ENCODE results near the gene SCN3A.

Gene SCN3A

DNA sequence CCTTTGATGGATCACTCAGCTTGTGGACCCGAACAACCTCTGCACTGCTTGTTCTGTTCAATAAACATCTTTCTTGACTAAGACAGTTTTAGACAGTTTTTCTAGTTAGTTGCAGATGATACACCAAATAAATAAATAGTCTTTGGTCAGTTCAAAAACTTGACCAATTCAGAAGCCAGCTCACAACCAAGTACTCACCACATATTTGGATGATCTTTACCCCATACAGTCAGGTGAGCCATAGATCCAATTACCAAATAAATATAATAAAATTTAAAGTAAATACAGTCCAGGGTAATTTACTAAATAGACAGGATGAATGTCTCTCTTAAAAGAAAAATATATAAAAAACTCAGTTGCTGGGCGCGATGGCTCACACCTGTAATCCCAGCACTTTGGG is 18.2 kb downstream of the SCN3A start:
- no peak for DNase-seq (ENCODE audit: low read depth)
- no peak overlapping the region for H3K4me3 ChIP-seq (ENCODE audit: low read length)
- H3K36me3 ChIP-seq (ENCODE audit: control insufficient read depth, insufficient read depth, low read length, severe bottlenecking), result no peaks in the 10 kb centered on the region
- no peak overlapping the region for H3K9ac ChIP-seq (ENCODE audit: low read length)
- H3K4me1 ChIP-seq (ENCODE audit: control insufficient read depth, insufficient read depth, low read length), result no peaks in the 10 kb centered on the region
- H3K9me3 ChIP-seq (ENCODE audit: control insufficient read depth, low read length), result no peaks in the 10 kb centered on the region
- H3K27me3 ChIP-seq (replicated peaks; ENCODE audit: control insufficient read depth, insufficient read depth, low read length), result no peaks in the 10 kb centered on the region

DNA sequence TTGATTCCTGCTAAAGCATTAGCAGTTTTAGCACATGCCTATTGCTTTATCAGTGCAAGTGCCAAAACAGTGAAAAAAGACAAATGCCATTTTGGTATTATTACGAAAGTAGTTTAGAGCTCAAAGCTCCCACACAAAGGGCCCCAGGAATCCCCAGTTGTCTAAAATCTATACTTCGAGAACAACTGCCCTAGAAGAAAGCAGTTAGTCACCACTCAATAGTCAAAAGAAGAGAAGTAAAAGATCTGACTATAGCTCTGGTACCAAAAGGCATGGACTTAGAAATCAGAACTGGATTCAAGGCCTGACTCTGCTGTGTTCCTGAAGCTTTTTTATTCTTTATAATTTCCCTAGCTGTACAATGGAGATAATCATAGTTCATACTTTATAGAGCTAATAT is 21.8 kb downstream of the SCN3A start:
- no peak overlapping the region for H3K9ac ChIP-seq (ENCODE audit: low read length)
- no peaks in the 10 kb centered on the region for H3K9me3 ChIP-seq (ENCODE audit: control insufficient read depth, low read length)
- no peak overlapping the region for H3K4me3 ChIP-seq (ENCODE audit: low read length)
- H3K4me1 ChIP-seq (ENCODE audit: control insufficient read depth, insufficient read depth, low read length), result no peaks in the 10 kb centered on the region
- no peaks in the 10 kb centered on the region for H3K36me3 ChIP-seq (ENCODE audit: control insufficient read depth, insufficient read depth, low read length, severe bottlenecking)
- no peak for DNase-seq (ENCODE audit: low read depth)
- H3K27me3 ChIP-seq (replicated peaks; ENCODE audit: control insufficient read depth, insufficient read depth, low read length), result no peaks in the 10 kb centered on the region

DNA sequence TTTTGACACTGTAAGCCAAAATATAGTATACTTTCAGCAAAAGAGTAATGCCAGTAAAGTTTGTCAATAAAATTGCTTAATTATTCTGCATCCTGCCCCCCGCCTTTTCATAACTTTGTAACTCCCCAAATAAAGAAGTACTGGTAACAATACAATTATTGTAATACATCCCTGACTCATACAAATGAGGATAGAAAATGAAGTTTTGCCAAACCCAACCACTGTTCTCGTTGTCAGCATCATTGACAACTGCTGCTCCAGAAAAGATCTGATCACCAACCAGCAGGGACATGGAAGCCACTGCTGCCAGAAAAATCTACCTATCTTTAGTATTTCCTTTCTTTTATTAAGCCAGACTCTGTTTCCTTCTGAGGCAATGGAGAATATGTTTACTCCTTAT is 27.1 kb downstream of the SCN3A start:
- no peak for DNase-seq (ENCODE audit: low read depth)
- Histone ChIP-seq H3K4me1 (ENCODE audit: control insufficient read depth, insufficient read depth, low read length) (no peaks in the 10 kb centered on the region), H3K4me3 (ENCODE audit: low read length) (no peak overlapping the region), H3K9ac (ENCODE audit: low read length) (no peak overlapping the region), H3K27me3 (replicated peaks; ENCODE audit: control insufficient read depth, insufficient read depth, low read length) (no peaks in the 10 kb centered on the region), H3K36me3 (ENCODE audit: control insufficient read depth, insufficient read depth, low read length, severe bottlenecking) (no peaks in the 10 kb centered on the region), H3K9me3 (ENCODE audit: control insufficient read depth, low read length) (no peaks in the 10 kb centered on the region)

DNA sequence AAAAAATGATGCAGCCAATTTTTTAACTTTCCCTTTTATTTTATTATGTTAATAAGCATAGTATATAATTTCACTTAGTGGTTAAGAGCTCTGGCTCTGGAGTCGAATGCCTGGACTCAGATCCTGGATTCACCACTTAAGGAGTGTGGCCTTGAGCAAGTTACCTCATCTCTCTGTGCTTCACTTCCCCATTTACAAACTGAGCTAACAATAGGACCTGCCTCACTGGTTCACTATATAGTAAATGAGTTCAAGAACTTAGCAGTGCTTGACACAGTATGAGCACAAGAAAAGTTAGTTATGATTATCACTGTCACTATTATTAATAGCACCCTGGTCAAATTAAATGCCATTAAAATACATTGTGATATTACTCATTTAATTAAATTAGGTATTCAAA is 30.6 kb downstream of the SCN3A start:
- Histone ChIP-seq H3K9me3 (ENCODE audit: control insufficient read depth, low read length) (no peaks in the 10 kb centered on the region), H3K4me1 (ENCODE audit: control insufficient read depth, insufficient read depth, low read length) (no peaks in the 10 kb centered on the region), H3K4me3 (ENCODE audit: low read length) (no peak overlapping the region), H3K9ac (ENCODE audit: low read length) (no peak overlapping the region), H3K27me3 (replicated peaks; ENCODE audit: control insufficient read depth, insufficient read depth, low read length) (no peaks in the 10 kb centered on the region), H3K36me3 (ENCODE audit: control insufficient read depth, insufficient read depth, low read length, severe bottlenecking) (no peaks in the 10 kb centered on the region)
- DNase-seq (ENCODE audit: low read depth), result no peak

DNA sequence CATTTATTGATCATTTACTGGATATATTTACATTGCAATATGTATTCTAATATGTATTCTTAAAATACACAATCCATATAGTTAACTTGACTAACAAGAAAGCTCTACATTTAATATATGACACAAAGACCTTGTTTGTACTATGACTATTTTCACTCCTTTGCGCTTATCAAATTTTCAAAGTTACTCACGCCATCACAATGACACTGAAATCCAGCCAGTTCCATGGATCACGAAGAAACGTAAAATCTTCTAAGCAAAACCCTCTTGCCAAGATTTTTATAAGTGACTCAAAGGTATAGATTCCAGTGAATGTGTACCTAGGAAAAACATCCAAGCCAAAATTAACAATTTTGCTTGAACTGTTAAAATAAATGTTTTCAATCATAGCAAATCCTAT is 39.6 kb downstream of the SCN3A start:
- peak; percentile 38 for DNase-seq (ENCODE audit: low read depth)
- H3K4me3 ChIP-seq (ENCODE audit: low read length), result no peak overlapping the region

DNA sequence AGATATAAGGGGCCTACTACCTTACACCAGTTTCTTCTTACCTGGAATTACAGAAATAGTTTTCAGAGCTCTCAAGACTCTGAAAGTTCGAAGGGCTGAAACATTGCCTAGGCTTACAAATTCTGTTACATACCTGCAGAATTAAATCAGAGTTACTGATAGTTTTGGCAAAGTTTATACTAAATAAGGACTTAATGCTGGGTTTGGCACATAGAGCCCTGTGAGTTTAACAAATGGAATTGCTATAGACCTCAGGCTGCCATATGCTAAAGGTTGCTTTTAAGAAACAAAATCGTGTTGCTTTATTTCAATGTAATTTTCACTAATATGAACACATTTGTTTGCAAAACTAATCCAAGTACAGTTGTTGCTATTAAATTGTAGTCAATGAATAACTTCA is 40.1 kb downstream of the SCN3A start:
- no peaks in the 10 kb centered on the region for H3K9me3 ChIP-seq (ENCODE audit: control insufficient read depth, low read length)

More for the DNA sequence above, 39.6 kb downstream of the SCN3A start:
- Histone ChIP-seq H3K4me1 (ENCODE audit: control insufficient read depth, insufficient read depth, low read length) (peaks cover 5% of the 10 kb centered on the region), H3K9ac (ENCODE audit: low read length) (no peak overlapping the region), H3K9me3 (ENCODE audit: control insufficient read depth, low read length) (no peaks in the 10 kb centered on the region), H3K27me3 (replicated peaks; ENCODE audit: control insufficient read depth, insufficient read depth, low read length) (no peaks in the 10 kb centered on the region), H3K36me3 (ENCODE audit: control insufficient read depth, insufficient read depth, low read length, severe bottlenecking) (no peaks in the 10 kb centered on the region)

DNA sequence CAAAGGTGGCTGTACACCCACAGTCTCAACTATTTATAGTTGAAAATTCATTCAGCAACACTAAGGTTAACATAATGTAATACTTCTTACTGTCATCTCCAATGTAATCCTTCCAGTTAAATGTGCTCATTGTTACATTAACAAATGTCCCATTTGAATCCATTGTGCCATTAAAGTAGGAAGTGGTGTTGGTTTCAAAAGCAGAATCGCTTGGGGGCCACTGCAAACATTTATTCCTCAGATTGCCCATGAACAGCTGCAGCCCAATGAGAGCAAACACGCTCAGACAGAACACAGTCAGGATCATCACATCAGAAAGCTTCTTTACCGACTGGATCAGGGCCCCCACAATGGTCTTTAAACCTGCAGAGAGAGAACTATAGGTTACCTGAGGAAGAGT is 41.4 kb downstream of the SCN3A start:
- Histone ChIP-seq H3K27me3 (replicated peaks; ENCODE audit: control insufficient read depth, insufficient read depth, low read length) (no peaks in the 10 kb centered on the region), H3K4me3 (ENCODE audit: low read length) (no peak overlapping the region), H3K36me3 (ENCODE audit: control insufficient read depth, insufficient read depth, low read length, severe bottlenecking) (no peaks in the 10 kb centered on the region), H3K9ac (ENCODE audit: low read length) (no peak overlapping the region), H3K4me1 (ENCODE audit: control insufficient read depth, insufficient read depth, low read length) (peaks cover 5% of the 10 kb centered on the region), H3K9me3 (ENCODE audit: control insufficient read depth, low read length) (no peaks in the 10 kb centered on the region)
- DNase-seq (ENCODE audit: low read depth), result no peak

More for the DNA sequence above, 40.1 kb downstream of the SCN3A start:
- Histone ChIP-seq H3K9ac (ENCODE audit: low read length) (no peak overlapping the region), H3K36me3 (ENCODE audit: control insufficient read depth, insufficient read depth, low read length, severe bottlenecking) (no peaks in the 10 kb centered on the region), H3K4me3 (ENCODE audit: low read length) (no peak overlapping the region), H3K27me3 (replicated peaks; ENCODE audit: control insufficient read depth, insufficient read depth, low read length) (no peaks in the 10 kb centered on the region), H3K4me1 (ENCODE audit: control insufficient read depth, insufficient read depth, low read length) (peaks cover 5% of the 10 kb centered on the region)
- peak; percentile 37 for DNase-seq (ENCODE audit: low read depth)

DNA sequence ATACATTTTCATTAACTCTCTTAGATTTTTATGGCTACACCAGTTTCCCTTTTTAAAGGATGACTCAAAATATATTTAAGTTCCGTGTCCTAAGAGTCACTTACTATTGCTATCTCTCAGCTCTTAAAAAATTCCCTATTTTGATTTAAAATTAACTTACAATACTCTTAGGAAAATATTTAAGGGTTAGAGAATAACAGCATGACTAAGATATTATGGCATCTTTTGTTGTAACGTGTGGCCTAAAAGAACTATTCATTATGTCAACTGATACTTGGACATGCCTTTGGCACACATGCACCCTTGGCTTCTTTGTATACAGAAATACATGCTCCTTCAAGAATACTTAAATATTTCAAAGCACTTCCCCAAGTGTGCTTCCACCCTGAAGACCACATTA is 42.3 kb downstream of the SCN3A start:
- Histone ChIP-seq H3K36me3 (ENCODE audit: control insufficient read depth, insufficient read depth, low read length, severe bottlenecking) (no peaks in the 10 kb centered on the region), H3K27me3 (replicated peaks; ENCODE audit: control insufficient read depth, insufficient read depth, low read length) (no peaks in the 10 kb centered on the region), H3K4me3 (ENCODE audit: low read length) (no peak overlapping the region), H3K9me3 (ENCODE audit: control insufficient read depth, low read length) (no peaks in the 10 kb centered on the region), H3K9ac (ENCODE audit: low read length) (no peak overlapping the region), H3K4me1 (ENCODE audit: control insufficient read depth, insufficient read depth, low read length) (peaks cover 5% of the 10 kb centered on the region)
- DNase-seq (ENCODE audit: low read depth), result peak; percentile 71

DNA sequence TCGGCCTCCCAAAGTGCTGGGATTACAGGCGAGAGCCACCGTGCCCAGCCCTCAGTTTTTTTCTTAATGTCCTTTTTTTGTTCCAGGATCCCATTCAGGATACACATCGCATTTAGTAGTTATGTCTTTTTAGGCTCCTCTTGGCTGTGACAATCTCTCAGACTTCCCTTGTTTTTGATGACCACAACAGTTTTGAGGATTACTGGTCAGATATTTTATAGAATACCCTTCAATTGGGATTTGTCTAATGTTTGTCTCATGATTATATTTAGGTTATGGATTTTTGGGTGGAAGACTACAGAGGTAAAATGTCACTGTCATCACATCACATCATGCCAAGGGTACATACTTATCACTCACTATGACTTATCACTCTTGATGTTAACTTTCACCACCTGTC is 46.7 kb downstream of the SCN3A start:
- no peaks in the 10 kb centered on the region for H3K36me3 ChIP-seq (ENCODE audit: control insufficient read depth, insufficient read depth, low read length, severe bottlenecking)
- no peaks in the 10 kb centered on the region for H3K9me3 ChIP-seq (ENCODE audit: control insufficient read depth, low read length)
- H3K27me3 ChIP-seq (replicated peaks; ENCODE audit: control insufficient read depth, insufficient read depth, low read length), result no peaks in the 10 kb centered on the region
- no peak overlapping the region for H3K9ac ChIP-seq (ENCODE audit: low read length)
- peaks cover 5% of the 10 kb centered on the region for H3K4me1 ChIP-seq (ENCODE audit: control insufficient read depth, insufficient read depth, low read length)
- H3K4me3 ChIP-seq (ENCODE audit: low read length), result no peak overlapping the region
- no peak for DNase-seq (ENCODE audit: low read depth)

DNA sequence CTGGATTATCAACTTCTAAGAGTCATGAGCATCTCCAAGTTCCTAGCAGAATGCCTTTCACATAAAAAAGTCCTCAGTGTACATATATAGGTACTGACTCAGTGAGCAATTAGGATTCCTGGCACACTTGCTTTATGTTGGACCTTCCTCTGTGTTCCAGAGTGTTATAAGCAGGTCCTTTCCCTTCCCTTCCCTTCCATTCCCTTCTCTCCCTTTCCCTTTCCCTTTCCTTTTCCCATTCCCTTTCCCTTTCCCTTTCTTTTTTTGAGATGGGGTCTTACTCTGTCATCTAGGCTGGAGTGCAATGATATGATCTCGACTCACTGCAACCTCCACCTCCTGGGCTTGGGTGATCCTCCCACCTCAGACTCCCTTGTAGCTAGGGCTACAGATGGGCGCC is 48.7 kb downstream of the SCN3A start:
- H3K9ac ChIP-seq (ENCODE audit: low read length), result no peak overlapping the region
- no peak for DNase-seq (ENCODE audit: low read depth)
- H3K9me3 ChIP-seq (ENCODE audit: control insufficient read depth, low read length), result no peaks in the 10 kb centered on the region
- no peaks in the 10 kb centered on the region for H3K4me1 ChIP-seq (ENCODE audit: control insufficient read depth, insufficient read depth, low read length)
- H3K4me3 ChIP-seq (ENCODE audit: low read length), result no peak overlapping the region
- no peaks in the 10 kb centered on the region for H3K27me3 ChIP-seq (replicated peaks; ENCODE audit: control insufficient read depth, insufficient read depth, low read length)
- H3K36me3 ChIP-seq (ENCODE audit: control insufficient read depth, insufficient read depth, low read length, severe bottlenecking), result no peaks in the 10 kb centered on the region

DNA sequence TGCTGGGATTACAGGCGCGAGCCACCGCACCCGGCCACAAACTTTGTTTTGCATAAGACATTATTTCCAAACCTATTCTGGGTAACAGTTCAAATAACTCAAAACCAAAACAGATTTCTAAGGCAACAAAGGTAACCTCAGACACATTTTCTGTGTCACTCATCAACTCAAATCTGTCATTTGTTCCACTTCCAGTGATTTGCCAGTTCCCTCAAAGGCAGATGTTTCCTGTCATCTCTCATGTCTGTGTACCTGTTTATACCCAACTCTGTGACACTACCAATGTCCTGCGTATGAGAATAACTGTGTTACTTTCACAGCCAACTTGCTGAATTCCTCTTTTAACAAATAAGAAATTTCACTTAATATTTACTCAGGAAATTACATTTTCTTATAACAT is 54.4 kb downstream of the SCN3A start:
- H3K4me3 ChIP-seq (ENCODE audit: low read length), result no peak overlapping the region
- no peak for DNase-seq (ENCODE audit: low read depth)
- no peak overlapping the region for H3K9ac ChIP-seq (ENCODE audit: low read length)
- no peaks in the 10 kb centered on the region for H3K36me3 ChIP-seq (ENCODE audit: control insufficient read depth, insufficient read depth, low read length, severe bottlenecking)
- H3K27me3 ChIP-seq (replicated peaks; ENCODE audit: control insufficient read depth, insufficient read depth, low read length), result no peaks in the 10 kb centered on the region
- H3K9me3 ChIP-seq (ENCODE audit: control insufficient read depth, low read length), result no peaks in the 10 kb centered on the region
- H3K4me1 ChIP-seq (ENCODE audit: control insufficient read depth, insufficient read depth, low read length), result no peaks in the 10 kb centered on the region

DNA sequence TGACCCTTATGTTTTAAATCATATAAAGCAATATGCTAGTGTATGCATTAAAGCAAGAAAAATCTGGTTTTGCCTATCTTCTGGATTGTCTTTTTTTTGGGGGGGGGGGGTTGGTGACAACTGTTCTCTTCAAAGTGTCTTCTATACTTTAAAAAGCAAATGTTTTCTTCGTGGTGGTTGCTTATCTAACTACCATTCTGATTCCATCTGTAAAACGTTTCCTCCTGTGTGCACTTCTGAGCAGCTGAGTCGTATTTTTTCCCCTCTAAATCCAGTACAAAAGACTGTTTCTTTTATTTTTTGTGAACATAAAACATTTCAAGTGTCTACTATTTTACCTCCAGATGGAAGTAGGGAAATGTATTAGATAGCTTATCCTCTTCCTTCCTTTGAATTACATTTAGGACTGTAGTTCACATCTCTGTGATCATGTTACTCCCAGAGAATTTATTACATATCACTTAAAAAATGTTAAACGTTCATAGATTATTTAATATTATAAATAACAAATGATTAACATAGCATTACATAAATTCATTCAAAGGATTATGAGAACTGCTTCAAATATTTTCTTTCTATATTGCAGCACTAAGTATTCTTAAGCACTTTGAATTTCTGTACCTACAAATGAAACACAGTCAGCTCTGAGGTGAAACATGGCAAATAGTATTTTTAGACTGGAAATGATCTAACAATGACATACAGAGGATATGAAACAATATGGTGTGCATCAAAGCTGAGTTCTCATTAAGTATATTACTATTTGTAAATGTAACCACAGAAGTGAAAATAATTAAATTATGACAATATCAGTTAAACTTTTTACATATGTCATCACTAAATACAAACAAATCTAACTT is 56.4 kb downstream of the SCN3A start:
- H3K36me3 ChIP-seq (ENCODE audit: control insufficient read depth, insufficient read depth, low read length, severe bottlenecking), result no peaks in the 10 kb centered on the region
- H3K4me3 ChIP-seq (ENCODE audit: low read length), result no peak overlapping the region
- no peak for DNase-seq (ENCODE audit: low read depth)
- no peaks in the 10 kb centered on the region for H3K4me1 ChIP-seq (ENCODE audit: control insufficient read depth, insufficient read depth, low read length)
- H3K9ac ChIP-seq (ENCODE audit: low read length), result no peak overlapping the region
- H3K9me3 ChIP-seq (ENCODE audit: control insufficient read depth, low read length), result no peaks in the 10 kb centered on the region
- H3K27me3 ChIP-seq (replicated peaks; ENCODE audit: control insufficient read depth, insufficient read depth, low read length), result no peaks in the 10 kb centered on the region

Measured in adipocyte (in vitro differentiated cells).